ENCODE measurements around the gene NR1I2. TPM values are rescaled to one million over a fixed set of nuclear protein-coding genes. Genes with fewer than 3 reads are reported as not detected.

NR1I2 gene
- total RNA-seq, 6 experiments from 2014 or later, result not detected

GRCh38 chr3:119779731-119780383 is 2.0 kb upstream of the NR1I2 start:
- Mint-ChIP-seq H3K36me3 (ENCODE audit: low read depth) (peaks cover 7% of the 10 kb centered on the region), H3K9me3 (peaks cover 11% of the 10 kb centered on the region)

GRCh38 chr3:119782460-119782859 is 559 bp downstream of the NR1I2 start:
- TF ChIP-seq CTCF (IDR thresholded peaks at IDR 0.05), result no peak
- DNase-seq, result no peak
- Mint-ChIP-seq H3K4me3 (no peak overlapping the region), H3K9me3 (no peaks in the 10 kb centered on the region), H3K36me3 (ENCODE audit: low read depth) (no peaks in the 10 kb centered on the region), H3K27me3 (ENCODE audit: insufficient read depth) (peaks cover 7% of the 10 kb centered on the region), H3K27ac (no peak overlapping the region), H3K4me1 (ENCODE audit: low read depth) (no peaks in the 10 kb centered on the region)

More at GRCh38 chr3:119779731-119780383, 2.0 kb upstream of the NR1I2 start:
- Mint-ChIP-seq H3K4me1 (ENCODE audit: low read depth) (no peaks in the 10 kb centered on the region), H3K27me3 (ENCODE audit: insufficient read depth) (peaks cover 6% of the 10 kb centered on the region), H3K27ac (no peak overlapping the region), H3K4me3 (no peak overlapping the region)
- no peak for DNase-seq
- TF ChIP-seq CTCF (IDR thresholded peaks at IDR 0.05), result no peak

- TF ChIP-seq CTCF (IDR thresholded peaks at IDR 0.05), result no peak
- no peak for DNase-seq
- H3K4me1 Mint-ChIP-seq (ENCODE audit: low read depth), result no peaks in the 10 kb centered on the region
- H3K9me3 Mint-ChIP-seq, result no peaks in the 10 kb centered on the region
- no peak overlapping the region for H3K27ac Mint-ChIP-seq
- H3K27me3 Mint-ChIP-seq (ENCODE audit: insufficient read depth), result peaks cover 7% of the 10 kb centered on the region
- H3K4me3 Mint-ChIP-seq, result no peak overlapping the region
- H3K36me3 Mint-ChIP-seq (ENCODE audit: low read depth), result no peaks in the 10 kb centered on the region
These were observed 1.4 kb downstream of the NR1I2 start for GRCh38 chr3:119783255-119783654.

GRCh38 chr3:119783883-119784282 is 2.0 kb downstream of the NR1I2 start:
- no peaks in the 10 kb centered on the region for H3K9me3 Mint-ChIP-seq
- DNase-seq, result no peak
- no peaks in the 10 kb centered on the region for H3K36me3 Mint-ChIP-seq (ENCODE audit: low read depth)
- H3K27ac Mint-ChIP-seq, result no peak overlapping the region
- H3K4me1 Mint-ChIP-seq (ENCODE audit: low read depth), result no peaks in the 10 kb centered on the region
- H3K27me3 Mint-ChIP-seq (ENCODE audit: insufficient read depth), result peaks cover 7% of the 10 kb centered on the region
- no peak for TF ChIP-seq CTCF (IDR thresholded peaks at IDR 0.05)
- no peak overlapping the region for H3K4me3 Mint-ChIP-seq

- no peak for DNase-seq
- no peak overlapping the region for H3K27ac Mint-ChIP-seq
- H3K4me3 Mint-ChIP-seq, result no peak overlapping the region
- no peaks in the 10 kb centered on the region for H3K9me3 Mint-ChIP-seq
- H3K27me3 Mint-ChIP-seq (ENCODE audit: insufficient read depth), result peaks cover 12% of the 10 kb centered on the region
- no peak for TF ChIP-seq CTCF (IDR thresholded peaks at IDR 0.05)
- H3K36me3 Mint-ChIP-seq (ENCODE audit: low read depth), result no peaks in the 10 kb centered on the region
- H3K4me1 Mint-ChIP-seq (ENCODE audit: low read depth), result no peaks in the 10 kb centered on the region
These were observed 4.5 kb downstream of the NR1I2 start for GRCh38 chr3:119786409-119786808.

Data from HFFc6 (cell line).